Right lobe of liver (tissue), 4 donors: ENCODE data around the gene SRF.

Experiments used
- POLR2A ChIP-seq: fragments of 450-650 bp; IDR thresholded peaks from one replicate; pipeline ENCODE4 v1.6.1; 2017; ENCODE audit warnings: antibody characterized with exemption, mild to moderate bottlenecking
- TF ChIP-seq, protein P1 (sequence below), 4 donors: fragments of 200-600 bp in 3 of 4; fragments of 450-650 bp in 1 of 4; IDR thresholded peaks; one replicate each; pipeline versions ENCODE4 v1.5.1 to v1.8.0; 2016 to 2022; ENCODE audit warnings: antibody characterized with exemption in 4 of 4, mild to moderate bottlenecking in 2 of 4
- donor health status: DM: no; HTN: no; CAD: no.
- donor health status: DM: no; HTN: no; CAD: no.
- donor health status: DM: no; HTN: yes; CAD: no.

DNA sequence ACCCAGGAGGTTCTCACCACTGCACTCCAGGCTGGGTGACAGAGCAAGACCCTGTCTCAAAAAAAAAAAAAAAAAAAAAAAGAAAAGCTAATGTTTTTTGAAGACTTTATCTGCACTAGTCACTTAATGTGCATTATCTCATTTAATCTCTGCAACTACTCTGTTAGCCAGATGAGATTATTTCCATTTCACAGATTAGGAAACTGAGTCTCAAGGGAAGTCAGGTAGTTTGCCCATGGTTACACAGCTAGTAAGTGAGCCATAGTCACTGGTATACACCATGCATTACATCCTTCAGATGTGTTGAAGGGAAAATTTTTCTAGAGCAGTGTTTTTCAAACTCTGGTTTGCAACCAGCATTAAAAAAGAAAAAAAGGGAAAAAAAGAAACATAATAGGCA lies 7.2 kb upstream of the SRF start:
- TF ChIP-seq, protein P1, sequence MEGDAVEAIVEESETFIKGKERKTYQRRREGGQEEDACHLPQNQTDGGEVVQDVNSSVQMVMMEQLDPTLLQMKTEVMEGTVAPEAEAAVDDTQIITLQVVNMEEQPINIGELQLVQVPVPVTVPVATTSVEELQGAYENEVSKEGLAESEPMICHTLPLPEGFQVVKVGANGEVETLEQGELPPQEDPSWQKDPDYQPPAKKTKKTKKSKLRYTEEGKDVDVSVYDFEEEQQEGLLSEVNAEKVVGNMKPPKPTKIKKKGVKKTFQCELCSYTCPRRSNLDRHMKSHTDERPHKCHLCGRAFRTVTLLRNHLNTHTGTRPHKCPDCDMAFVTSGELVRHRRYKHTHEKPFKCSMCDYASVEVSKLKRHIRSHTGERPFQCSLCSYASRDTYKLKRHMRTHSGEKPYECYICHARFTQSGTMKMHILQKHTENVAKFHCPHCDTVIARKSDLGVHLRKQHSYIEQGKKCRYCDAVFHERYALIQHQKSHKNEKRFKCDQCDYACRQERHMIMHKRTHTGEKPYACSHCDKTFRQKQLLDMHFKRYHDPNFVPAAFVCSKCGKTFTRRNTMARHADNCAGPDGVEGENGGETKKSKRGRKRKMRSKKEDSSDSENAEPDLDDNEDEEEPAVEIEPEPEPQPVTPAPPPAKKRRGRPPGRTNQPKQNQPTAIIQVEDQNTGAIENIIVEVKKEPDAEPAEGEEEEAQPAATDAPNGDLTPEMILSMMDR (IDR thresholded peaks at IDR 0.05): no peak
- no peak for TF ChIP-seq POLR2A
